CD4-positive, CD25-positive, alpha-beta regulatory T cell (primary cell): ENCODE data around the gene GPR146. TPM values are rescaled to one million over a fixed set of nuclear protein-coding genes. Genes with fewer than 3 reads are reported as not detected.
"Not testable (repeated sequence)": the region's sequence is repeated elsewhere in the genome, so short reads cannot be mapped to it uniquely, and the experiment has no call there.

ENCODE experiments used
- ATAC-seq, 2 donors: fragments of 150-1000 bp; cut with Tn5 transposase; one replicate each; pipeline ENCODE4 v1.10.0; 2021; ENCODE audit warnings: low read depth in 2 of 2, moderate number of reproducible peaks in 2 of 2, moderate library complexity in 1 of 2
- DNase-seq, 3 donors: peaks; one replicate each; pipeline versions ENCODE4 v3.0.0 to v3.0.0-alpha.2; 2012 to 2022; ENCODE audit warnings: mixed read lengths in 1 of 3
- H3K27ac ChIP-seq: one replicate; pipeline ENCODE4 v1.7.0; 2013; ENCODE audit warnings: mild to moderate bottlenecking, low read length; ENCODE audit not compliant: insufficient read depth, poor library complexity, severe bottlenecking
- H3K27me3 ChIP-seq: one replicate; pipeline ENCODE4 v1.7.0; 2013; ENCODE audit warnings: low read length; ENCODE audit not compliant: control insufficient read depth, insufficient read depth
- H3K36me3 ChIP-seq: one replicate; pipeline ENCODE4 v1.7.0; 2013; ENCODE audit warnings: mild to moderate bottlenecking, low read length, moderate library complexity; ENCODE audit not compliant: control insufficient read depth, insufficient read depth
- H3K4me1 ChIP-seq: 2 replicates; pipeline ENCODE4 v1.7.0; 2013; ENCODE audit warnings: mild to moderate bottlenecking, low read length; ENCODE audit not compliant: insufficient read depth, control insufficient read depth, poor library complexity, severe bottlenecking
- H3K4me3 ChIP-seq: one replicate; pipeline ENCODE4 v1.7.0; 2013; ENCODE audit warnings: low read depth, mild to moderate bottlenecking, low read length, moderate library complexity
- H3K9me3 ChIP-seq, 2 experiments: 1 replicate in 1 of 2; 2 replicates in 1 of 2; pipeline ENCODE4 v1.7.0; 2013; ENCODE audit warnings: low read length in 2 of 2, mild to moderate bottlenecking in 1 of 2, moderate library complexity in 1 of 2; ENCODE audit not compliant: control insufficient read depth in 2 of 2
- H3K27ac Mint-ChIP-seq, 3 donors: one replicate each; pipeline ENCODE4 v1.8.0; 2020 to 2022; ENCODE audit warnings: mild to moderate bottlenecking in 3 of 3, mixed read lengths in 3 of 3, moderate library complexity in 2 of 3
- H3K27me3 Mint-ChIP-seq: one replicate; pipeline ENCODE4 v1.8.0; 2022; ENCODE audit warnings: mild to moderate bottlenecking, mixed read lengths
- H3K36me3 Mint-ChIP-seq: one replicate; pipeline ENCODE4 v1.8.0; 2020; ENCODE audit warnings: mixed read lengths
- H3K4me1 Mint-ChIP-seq, 4 donors: one replicate each; pipeline ENCODE4 v1.8.0; 2020 to 2022; ENCODE audit warnings: mixed read lengths in 4 of 4, mild to moderate bottlenecking in 1 of 4
- H3K4me3 Mint-ChIP-seq, 4 donors: one replicate each; pipeline ENCODE4 v1.8.0; 2020 to 2022; ENCODE audit warnings: mild to moderate bottlenecking in 4 of 4, mixed read lengths in 4 of 4, moderate library complexity in 3 of 4
- H3K9me3 Mint-ChIP-seq, 7 donors: one replicate each; pipeline ENCODE4 v1.8.0; 2020 to 2022; ENCODE audit warnings: mixed read lengths in 7 of 7, mild to moderate bottlenecking in 3 of 7, moderate library complexity in 2 of 7
- polyA plus RNA-seq, 4 donors: library from polyadenylated mRNA; unstranded; fragments of 300-500 nt; fragmentation: Illumina TruSeq; gene quantifications; one replicate each; pipeline ENCODE4 v1.2.3, GENCODE V29; 2021
- total RNA-seq: library from RNA; stranded (reverse); gene quantifications from one replicate; pipeline ENCODE4 v1.2.3, GENCODE V29; 2022

Gene GPR146
- total and polyA plus RNA-seq, 5 donors from 2014 or later, result 14.1 to 26.4 (median 21.3) TPM

GRCh38 chr7:1029637-1030443 lies 14.5 kb upstream of the GPR146 start:
- peak overlapping the region; percentile 86 for H3K27ac ChIP-seq
- DNase-seq, result no peak

GRCh38 chr7:1030444-1031070 lies 13.8 kb upstream of the GPR146 start:
- Mint-ChIP-seq H3K27ac (peak overlapping the region in 2 of 3 donors; percentile 36 to 43), H3K27me3 (no peaks in the 10 kb centered on the region), H3K4me1 (peaks cover 8 to 66% (median 38%) of the 10 kb centered on the region in 4 donors), H3K9me3 (peaks cover 0 to 2% (median 0%) of the 10 kb centered on the region in 7 donors), H3K36me3 (peaks cover 3% of the 10 kb centered on the region), H3K4me3 (peak overlapping the region in 3 of 4 donors; percentile 28 to 80 (median 58))
- H3K9me3 ChIP-seq, result no peaks in the 10 kb centered on the region
- no peak overlapping the region for H3K4me3 ChIP-seq
- ATAC-seq (no peak), DNase-seq (no peak)
- no peaks in the 10 kb centered on the region for H3K27me3 ChIP-seq
- H3K27ac ChIP-seq, result no peak overlapping the region
- H3K4me1 ChIP-seq, result peaks cover 41% of the 10 kb centered on the region
- no peaks in the 10 kb centered on the region for H3K36me3 ChIP-seq

More at GRCh38 chr7:1029637-1030443, 14.5 kb upstream of the GPR146 start:
- H3K27me3 Mint-ChIP-seq, result no peaks in the 10 kb centered on the region
- H3K9me3 Mint-ChIP-seq, result peaks cover 0 to 2% (median 0%) of the 10 kb centered on the region in 7 donors
- ATAC-seq, result no peak
- H3K27ac Mint-ChIP-seq, result peak overlapping the region in 2 of 3 donors; percentile 60 to 93
- no peaks in the 10 kb centered on the region for H3K27me3 ChIP-seq
- H3K4me1 Mint-ChIP-seq, result peaks cover 8 to 60% (median 35%) of the 10 kb centered on the region in 4 donors
- H3K4me3 Mint-ChIP-seq, result peak overlapping the region in 3 of 4 donors; percentile 57 to 88 (median 80)
- peaks cover 41% of the 10 kb centered on the region for H3K4me1 ChIP-seq
- H3K4me3 ChIP-seq, result no peak overlapping the region
- no peaks in the 10 kb centered on the region for H3K36me3 ChIP-seq
- peaks cover 3% of the 10 kb centered on the region for H3K36me3 Mint-ChIP-seq
- H3K9me3 ChIP-seq, result no peaks in the 10 kb centered on the region

GRCh38 chr7:1031716-1032455 lies 12.5 kb upstream of the GPR146 start:
- H3K36me3 Mint-ChIP-seq, result no peaks in the 10 kb centered on the region
- Histone ChIP-seq H3K4me1 (peaks cover 39% of the 10 kb centered on the region), H3K36me3 (no peaks in the 10 kb centered on the region), H3K27ac (no peak overlapping the region), H3K9me3 (no peaks in the 10 kb centered on the region), H3K27me3 (no peaks in the 10 kb centered on the region), H3K4me3 (no peak overlapping the region)
- peak overlapping the region in 1 of 4 donors; percentile 8 for H3K4me3 Mint-ChIP-seq
- peaks cover 0 to 2% (median 0%) of the 10 kb centered on the region in 7 donors for H3K9me3 Mint-ChIP-seq
- ATAC-seq, result no peak
- no peaks in the 10 kb centered on the region for H3K27me3 Mint-ChIP-seq
- H3K27ac Mint-ChIP-seq, result peak overlapping the region in 1 of 3 donors; percentile 78
- DNase-seq, result no peak
- peaks cover 8 to 59% (median 33%) of the 10 kb centered on the region in 4 donors for H3K4me1 Mint-ChIP-seq

- Histone ChIP-seq H3K9me3 (no peaks in the 10 kb centered on the region), H3K4me1 (peaks cover 34% of the 10 kb centered on the region), H3K36me3 (no peaks in the 10 kb centered on the region), H3K27me3 (no peaks in the 10 kb centered on the region), H3K27ac (no peak overlapping the region), H3K4me3 (no peak overlapping the region)
- Mint-ChIP-seq H3K4me3 (peak overlapping the region in 3 of 4 donors; percentile 7 to 77 (median 65)), H3K27me3 (no peaks in the 10 kb centered on the region), H3K27ac (peak overlapping the region in 2 of 3 donors; percentile 67 to 71), H3K9me3 (peaks cover 0 to 2% (median 0%) of the 10 kb centered on the region in 7 donors), H3K4me1 (peaks cover 8 to 55% (median 30%) of the 10 kb centered on the region in 4 donors), H3K36me3 (no peaks in the 10 kb centered on the region)
- ATAC-seq (no peak), DNase-seq (no peak)
Measured at GRCh38 chr7:1032536-1033181, 11.7 kb upstream of the GPR146 start.

- peak; percentile 24 to 74 (median 60) for DNase-seq
- Histone ChIP-seq H3K4me1 (peaks cover 32% of the 10 kb centered on the region), H3K36me3 (no peaks in the 10 kb centered on the region), H3K27me3 (no peaks in the 10 kb centered on the region), H3K4me3 (peak overlapping the region; percentile 41), H3K27ac (peak overlapping the region; percentile 42), H3K9me3 (no peaks in the 10 kb centered on the region)
- Mint-ChIP-seq H3K36me3 (no peaks in the 10 kb centered on the region), H3K4me1 (peaks cover 8 to 55% (median 30%) of the 10 kb centered on the region in 4 donors), H3K27me3 (no peaks in the 10 kb centered on the region), H3K9me3 (peaks cover 0 to 2% (median 0%) of the 10 kb centered on the region in 7 donors), H3K27ac (peak overlapping the region; percentile 64 to 90 (median 90)), H3K4me3 (peak overlapping the region in 3 of 4 donors; percentile 65 to 77 (median 76))
- peak in 1 of 2 donors; percentile 30 for ATAC-seq
Measured at GRCh38 chr7:1033546-1034145, 10.7 kb upstream of the GPR146 start.

- not testable (repeated sequence) for ATAC-seq, H3K9me3 Mint-ChIP-seq, H3K27me3 Mint-ChIP-seq, H3K9me3 ChIP-seq, H3K36me3 ChIP-seq, H3K4me3 ChIP-seq, H3K27ac Mint-ChIP-seq, H3K27me3 ChIP-seq, DNase-seq, H3K27ac ChIP-seq, H3K36me3 Mint-ChIP-seq
- peak overlapping the region in 1 of 4 donors; percentile 67 for H3K4me3 Mint-ChIP-seq
- H3K4me1 Mint-ChIP-seq, result peaks cover 8 to 46% (median 26%) of the 10 kb centered on the region in 4 donors
- peaks cover 20% of the 10 kb centered on the region for H3K4me1 ChIP-seq
Measured at GRCh38 chr7:1034769-1035168, 9.6 kb upstream of the GPR146 start.
